Esophagus muscularis mucosa (tissue), 4 donors: ENCODE results near the gene IQCH.

Source experiments
- CTCF ChIP-seq, 3 experiments: fragments of 200-600 bp in 2 of 3; fragments of 450-650 bp in 1 of 3; sonication (generic) in 2 of 3; IDR thresholded peaks; one replicate each; pipeline ENCODE4 v1.5.1; 2017 to 2019; ENCODE audit warnings: antibody characterized with exemption in 3 of 3, mild to moderate bottlenecking in 2 of 3, moderate library complexity in 1 of 3
- EP300 ChIP-seq: sonication (generic); formaldehyde crosslinking; IDR thresholded peaks from one replicate; pipeline ENCODE4 v1.6.1; 2017; ENCODE audit warnings: antibody characterized with exemption
- POLR2A ChIP-seq: fragments of 450-650 bp; IDR thresholded peaks from one replicate; pipeline ENCODE4 v1.6.1; 2017; ENCODE audit warnings: antibody characterized with exemption, moderate library complexity, mild to moderate bottlenecking, low read depth
- POLR2AphosphoS5 ChIP-seq, 2 donors: sonication (generic); formaldehyde crosslinking; IDR thresholded peaks; one replicate each; pipeline ENCODE4 v1.6.1; 2017; ENCODE audit warnings: antibody characterized with exemption in 2 of 2

GRCh38 chr15:67350042-67350441 is 95.5 kb downstream of the IQCH start:
- TF ChIP-seq CTCF (IDR thresholded peaks at IDR 0.05) = no peak
- TF ChIP-seq POLR2A = no peak
- TF ChIP-seq POLR2AphosphoS5 (IDR thresholded peaks at IDR 0.05) = no peak
- TF ChIP-seq EP300 = no peak
